Endothelial cell of coronary artery (primary cell): Measurements from ENCODE around the gene ZNF701. TPM values are rescaled to one million over a fixed set of nuclear protein-coding genes. Genes with fewer than 3 reads are reported as not detected.

ENCODE experiments used
- total RNA-seq: library from RNA; depleted of rRNA; stranded (reverse); fragments of >200 nt; gene quantifications from 2 replicates; pipeline ENCODE4 v1.2.3, GENCODE V29; 2014

Gene ZNF701
- 8.5 and 14.0 TPM in 2 replicates for total RNA-seq

GRCh38 chr19:52570000-52570861 lies at the start of gene ZNF701:
TSS of gene ZNF701 (plus strand) at chr19:52570287. CDS start at chr19:52574148, 3,861 bp downstream.

GRCh38 chr19:52527134-52527955 lies 42.7 kb upstream of the ZNF701 start, which contains the start of gene ZNF808:
TSS of gene ZNF808 (plus strand) at chr19:52527668. CDS start at chr19:52543285, 15,617 bp downstream.

Other genes starting within 250 kb of the ZNF701 start
- 1.4 and 2.1 TPM in 2 replicates for gene ZNF610, start 234.0 kb upstream of the ZNF701 start, total RNA-seq
- gene ZNF880, start 200.4 kb upstream of the ZNF701 start, total RNA-seq, result 11.4 and 22.9 TPM in 2 replicates
- 7.8 and 13.8 TPM in 2 replicates for gene ZNF528, start 172.4 kb upstream of the ZNF701 start, total RNA-seq
- not detected in 2 replicates for gene ZNF534, start 141.1 kb upstream of the ZNF701 start, total RNA-seq
- gene ZNF578, start 116.7 kb upstream of the ZNF701 start, total RNA-seq, result 0.72 and 1.8 TPM in 2 replicates
- gene ZNF808, start 42.6 kb upstream of the ZNF701 start, total RNA-seq, result 11.9 and 21.7 TPM in 2 replicates
- 27.3 and 54.5 TPM in 2 replicates for gene ZNF83, start 68.1 kb downstream of the ZNF701 start, total RNA-seq
- gene ZNF611, start 164.8 kb downstream of the ZNF701 start, total RNA-seq, result 8.6 and 10.1 TPM in 2 replicates
- gene ZNF600, start 216.5 kb downstream of the ZNF701 start, total RNA-seq, result 1.7 and 3.7 TPM in 2 replicates